ENCODE measurements around the gene DDX51.
"Not testable (repeated sequence)": the region's sequence is repeated elsewhere in the genome, so short reads cannot be mapped to it uniquely, and the experiment has no call there.

Gene DDX51

DNA sequence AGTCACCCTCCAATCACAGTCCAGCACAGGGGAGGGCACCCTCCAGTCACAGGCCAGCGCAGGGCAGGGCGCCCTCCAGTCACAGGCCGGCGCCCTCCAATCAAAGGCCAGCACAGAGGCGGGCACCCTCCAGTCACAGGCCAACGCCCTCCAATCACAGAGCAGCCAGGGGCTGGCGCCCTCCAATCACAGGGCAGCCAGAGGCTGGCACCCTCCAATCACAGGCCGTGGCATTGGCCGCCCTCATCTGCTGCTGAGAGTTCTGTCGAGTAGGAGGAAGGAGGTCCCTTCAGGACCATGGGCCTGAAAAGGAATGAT lies 26.6 kb downstream of the DDX51 start:
- no peak for DNase-seq (ENCODE audit: low read depth in 2 of 2)

DNA sequence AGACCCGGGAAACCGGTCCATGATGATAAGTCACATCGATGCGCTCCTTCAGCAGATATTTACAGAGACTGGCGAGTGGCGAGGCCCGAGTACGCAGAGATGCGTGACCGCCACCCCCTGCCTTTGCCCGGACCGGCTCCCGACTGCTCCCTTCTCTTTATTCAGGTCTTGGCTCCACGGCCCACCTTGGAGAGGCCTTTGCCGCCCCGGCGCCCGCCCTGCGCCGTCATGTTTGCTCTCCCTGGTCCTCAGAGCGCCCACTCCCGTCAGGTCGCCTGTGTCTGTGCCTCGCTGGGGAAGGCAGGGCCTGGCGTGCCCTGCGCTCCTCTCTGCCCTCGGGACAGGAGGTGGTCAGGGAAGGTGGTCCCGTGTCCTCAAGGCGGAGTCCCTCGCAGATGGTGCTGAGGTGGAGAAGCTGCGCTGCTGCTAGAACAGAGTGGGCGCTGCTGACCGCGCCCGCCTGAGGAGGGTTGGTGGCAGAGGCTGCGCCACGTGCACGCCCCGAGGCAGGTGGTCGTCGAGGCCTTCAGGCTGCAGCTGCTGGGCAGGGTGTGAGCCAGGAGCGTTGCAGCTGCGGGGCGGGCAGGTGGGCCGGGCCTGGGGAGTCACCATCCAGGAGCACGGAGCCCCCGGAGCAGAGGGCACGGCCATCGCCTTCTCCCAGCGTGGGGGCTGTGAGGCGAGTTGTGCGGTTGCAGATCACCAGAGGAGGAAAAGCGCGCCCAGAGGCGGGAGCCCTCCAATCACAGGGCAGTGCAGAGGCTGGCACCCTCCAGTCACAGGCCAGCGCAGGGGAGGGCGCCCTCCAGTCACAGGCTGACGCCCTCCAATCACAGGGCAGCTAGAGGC lies 27.2 kb downstream of the DDX51 start:
- DNase-seq (ENCODE audit: low read depth in 2 of 2), result no peak

DNA sequence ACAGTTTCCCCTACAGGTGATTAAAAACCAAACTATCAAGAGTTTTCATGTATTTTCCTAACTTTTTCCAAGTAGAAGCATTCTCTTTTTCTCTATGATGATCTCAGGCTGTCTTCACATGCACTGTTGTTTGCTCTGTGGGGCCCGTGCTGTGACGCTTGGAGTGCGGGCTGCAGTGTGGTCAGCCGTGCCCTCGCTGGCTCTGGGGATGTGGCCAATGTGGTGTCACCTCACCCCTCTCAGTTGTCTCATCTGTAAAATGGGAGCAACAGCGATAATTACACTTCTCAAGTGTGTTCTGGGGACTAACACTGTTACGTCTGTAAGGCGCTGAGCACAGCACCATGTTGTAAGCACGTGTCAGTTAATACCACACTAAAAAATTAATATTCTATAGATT lies 28.6 kb downstream of the DDX51 start:
- DNase-seq (ENCODE audit: low read depth in 2 of 2), result no peak

DNA sequence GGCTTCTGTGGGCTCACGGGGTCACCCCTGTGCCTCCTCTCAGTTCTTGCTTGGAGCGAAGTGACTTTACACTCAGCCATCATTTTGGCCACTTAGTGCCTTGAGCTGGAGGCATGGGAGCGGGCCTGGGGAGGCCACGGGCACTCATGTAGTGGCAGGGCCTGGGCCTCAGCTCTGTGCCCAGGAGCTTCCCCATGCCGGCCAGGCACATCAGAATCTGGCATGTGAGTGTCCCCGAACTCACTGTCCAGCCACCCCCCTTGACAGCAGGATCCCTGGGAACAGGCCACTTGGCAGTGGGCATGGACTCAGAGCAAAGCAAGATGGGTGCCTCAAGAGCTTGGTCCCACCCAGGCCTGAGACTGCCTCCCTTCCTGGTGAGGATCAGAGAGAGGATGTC lies 29.5 kb downstream of the DDX51 start:
- no peak for DNase-seq (ENCODE audit: low read depth in 2 of 2)

DNA sequence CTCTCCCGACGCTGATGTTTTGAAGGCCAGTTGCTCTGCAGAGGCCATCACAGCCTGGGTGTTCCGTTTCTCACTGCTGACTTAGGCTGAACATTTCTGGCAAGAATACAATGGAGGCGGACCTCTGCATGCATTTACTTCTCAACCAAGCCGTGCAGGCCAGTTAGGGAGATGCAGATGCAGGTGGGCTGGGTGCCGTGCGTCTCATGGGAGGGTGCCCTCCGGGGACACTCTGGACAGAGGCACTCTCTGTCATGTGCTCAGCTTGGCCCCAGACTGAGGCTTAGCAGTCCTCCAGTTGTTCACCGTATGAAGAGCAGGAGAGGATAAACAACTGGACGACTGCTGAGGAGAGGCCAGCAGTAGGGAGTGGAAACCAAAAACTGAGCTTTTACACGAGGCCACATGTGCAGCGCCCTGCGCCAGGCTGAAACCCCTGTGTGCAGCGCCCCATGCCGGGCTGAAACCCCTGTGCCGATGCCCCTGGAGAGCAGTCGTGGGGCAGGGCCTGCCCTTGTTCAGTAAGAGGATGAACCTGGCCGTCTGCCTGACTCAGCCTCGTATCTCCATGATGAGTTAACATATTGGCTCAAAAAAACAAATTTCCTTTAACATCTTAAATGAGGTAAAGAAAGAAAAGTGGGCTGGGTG lies 32.3 kb downstream of the DDX51 start:
- DNase-seq (ENCODE audit: low read depth in 2 of 2), result no peak

DNA sequence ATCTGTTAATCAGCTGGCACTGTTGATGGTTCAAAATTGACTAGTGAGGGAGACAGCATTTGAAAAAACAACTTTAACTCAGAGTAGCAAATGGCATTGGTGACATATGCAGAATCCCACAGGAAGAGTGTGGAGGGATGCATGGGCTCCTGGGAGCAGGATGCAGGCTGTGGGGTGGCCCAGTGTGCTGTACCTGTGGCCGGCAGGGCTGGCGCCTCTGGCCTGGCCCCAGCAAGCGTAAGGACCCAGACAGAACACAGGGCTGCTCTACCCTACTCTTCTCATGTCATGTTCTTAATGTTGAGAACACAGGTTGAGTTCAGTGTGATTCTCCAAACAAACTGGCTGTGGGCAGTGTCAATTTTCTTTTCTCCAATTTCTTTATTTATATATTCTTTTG lies 33.4 kb downstream of the DDX51 start:
- DNase-seq (ENCODE audit: low read depth in 2 of 2), result no peak

DNA sequence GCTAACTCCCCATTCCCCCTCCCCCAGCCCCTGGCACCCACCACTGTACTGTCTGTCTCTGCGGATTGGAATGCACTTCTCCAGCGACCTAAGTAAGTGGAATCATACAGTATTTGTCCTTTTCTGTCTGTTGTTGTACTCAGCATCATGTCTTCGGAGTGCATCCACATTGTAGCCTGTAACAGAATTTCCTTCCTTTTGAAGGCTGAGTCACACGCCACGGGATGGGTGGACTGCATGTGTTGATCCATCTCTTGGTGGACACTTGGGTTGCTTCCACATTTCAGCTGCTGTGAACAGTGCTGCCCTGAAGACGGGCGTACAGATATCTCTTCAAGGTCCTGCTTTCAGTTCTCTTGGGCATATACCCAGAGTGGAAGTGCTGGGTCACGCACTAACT lies 34.4 kb downstream of the DDX51 start:
- DNase-seq (ENCODE audit: low read depth in 2 of 2), result no peak

DNA sequence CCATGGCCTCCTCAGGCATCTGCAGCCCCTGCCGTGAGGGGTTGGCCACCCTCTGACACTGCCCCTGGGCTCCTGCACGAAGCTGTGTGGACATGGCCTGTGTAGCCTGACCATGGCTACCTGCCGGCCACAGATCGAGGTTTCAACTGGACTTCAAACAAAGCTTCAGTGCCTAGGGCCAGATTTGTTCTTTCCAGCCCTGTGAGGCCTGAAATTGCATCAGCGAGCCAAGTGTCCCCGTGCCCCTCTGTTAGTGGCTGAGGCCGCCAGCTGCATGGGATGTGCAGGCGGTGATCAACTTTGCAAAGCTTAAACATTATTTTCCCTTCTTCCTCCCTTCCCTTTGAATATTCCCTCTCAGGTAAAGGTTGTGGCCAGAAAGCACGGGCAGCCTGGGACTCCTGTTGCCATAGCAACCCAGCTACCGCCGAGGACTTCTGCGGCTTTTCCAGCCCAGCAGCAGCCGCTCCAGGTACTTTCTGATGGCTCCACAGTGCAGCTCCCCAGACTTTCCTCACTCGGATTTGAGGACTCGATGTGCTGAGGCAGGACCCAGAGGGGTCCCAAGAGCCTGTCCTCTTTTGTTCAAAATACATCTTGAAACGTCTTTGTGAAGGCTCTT lies 35.8 kb downstream of the DDX51 start:
- no peak for DNase-seq (ENCODE audit: low read depth in 2 of 2)

DNA sequence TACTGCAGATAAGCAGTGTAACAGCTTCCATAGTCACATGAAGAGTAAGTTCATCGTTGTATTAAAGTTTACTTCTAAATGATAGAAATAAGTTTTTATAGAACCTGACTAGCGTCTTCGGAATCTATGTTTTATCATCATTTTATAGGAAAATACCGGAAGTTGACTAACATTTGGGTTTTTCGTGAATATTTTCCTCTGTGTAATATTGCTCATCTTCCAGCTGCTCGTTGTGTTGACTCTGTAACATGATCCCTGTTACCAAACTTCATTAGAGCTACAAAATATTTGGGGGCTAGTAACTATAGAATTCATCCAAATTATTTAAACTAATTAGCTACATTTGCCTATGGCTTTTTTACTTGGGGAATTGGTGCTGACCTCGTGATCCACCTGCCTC lies 37.2 kb downstream of the DDX51 start:
- DNase-seq (ENCODE audit: low read depth in 2 of 2), result no peak

DNA sequence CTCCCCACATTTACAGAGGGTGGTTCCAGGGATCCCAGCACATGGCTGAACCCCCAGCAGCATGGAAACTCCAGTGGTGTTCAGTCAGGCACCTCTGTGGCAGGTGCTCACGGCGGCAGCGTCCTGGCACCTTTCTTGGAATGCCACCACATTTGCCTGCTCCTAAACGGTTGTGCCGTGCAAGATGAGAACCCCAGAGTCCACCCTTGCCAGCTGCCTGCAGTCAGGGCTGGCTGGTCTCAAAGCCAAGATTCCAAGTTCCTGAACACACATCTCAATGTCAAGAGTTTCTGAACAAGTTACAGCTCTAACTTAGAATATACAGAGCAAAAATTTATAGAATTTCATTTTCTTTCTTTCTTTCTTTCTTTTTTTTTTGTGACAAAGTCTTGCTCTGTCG lies 38.7 kb downstream of the DDX51 start:
- DNase-seq (ENCODE audit: low read depth in 2 of 2), result no peak

DNA sequence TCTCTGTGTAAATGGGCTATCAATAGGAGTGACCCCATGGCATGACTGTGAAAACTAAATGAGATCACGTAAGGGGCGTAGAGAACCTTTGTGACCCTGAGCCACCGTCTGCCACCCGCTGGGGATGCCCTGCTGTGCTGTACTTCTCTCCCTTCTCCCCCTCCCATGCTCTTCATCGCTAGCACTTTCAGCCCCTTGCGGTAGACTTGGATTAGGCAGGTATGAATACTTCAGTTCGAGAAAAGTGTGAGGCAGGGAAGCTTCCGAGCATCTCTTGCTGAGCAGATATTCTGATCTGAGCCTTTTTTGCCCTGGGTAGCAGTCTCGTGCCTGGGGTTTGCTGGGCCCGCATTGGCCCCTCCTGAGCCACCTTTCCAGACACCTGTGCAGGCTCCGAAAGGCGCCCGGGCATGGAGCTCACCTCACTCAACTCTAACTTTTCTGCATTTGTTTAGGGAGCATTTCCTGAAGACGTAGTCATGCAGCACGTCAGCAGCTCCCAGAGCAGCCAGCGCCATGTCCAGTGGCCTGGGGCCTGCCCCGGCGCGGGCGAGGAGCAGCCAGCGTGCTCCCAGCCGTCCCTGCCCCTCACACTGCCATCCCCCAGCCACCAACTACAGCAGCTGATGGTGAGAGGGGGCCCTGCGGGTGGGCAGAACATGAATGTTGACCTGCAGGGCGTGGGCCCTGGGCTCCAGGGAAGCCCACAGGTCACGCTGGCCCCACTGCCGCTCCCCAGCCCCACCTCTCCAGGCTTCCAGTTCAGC lies 40.4 kb downstream of the DDX51 start:
- DNase-seq (ENCODE audit: low read depth in 2 of 2), result no peak

DNA sequence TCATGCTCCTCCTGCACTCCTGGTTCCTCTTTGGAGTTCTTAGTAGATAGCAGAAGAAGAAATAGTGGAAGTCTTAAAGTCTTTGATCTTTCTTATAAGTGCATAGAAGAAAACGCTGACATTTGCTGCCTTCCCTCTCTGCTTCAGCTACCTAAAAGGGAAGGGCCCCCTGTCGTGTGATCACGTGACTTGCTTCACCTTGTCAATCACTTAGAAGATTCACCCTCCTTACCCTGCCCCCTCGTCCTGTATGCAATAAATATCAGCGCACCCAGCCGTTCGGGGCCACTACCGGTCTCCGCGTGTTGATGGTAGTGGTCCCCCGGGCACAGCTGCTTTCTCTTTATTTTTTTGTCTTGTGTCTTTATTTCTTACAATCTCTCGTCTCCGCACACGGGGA lies 41.0 kb downstream of the DDX51 start:
- not testable (repeated sequence) for DNase-seq (ENCODE audit: low read depth in 2 of 2)

DNA sequence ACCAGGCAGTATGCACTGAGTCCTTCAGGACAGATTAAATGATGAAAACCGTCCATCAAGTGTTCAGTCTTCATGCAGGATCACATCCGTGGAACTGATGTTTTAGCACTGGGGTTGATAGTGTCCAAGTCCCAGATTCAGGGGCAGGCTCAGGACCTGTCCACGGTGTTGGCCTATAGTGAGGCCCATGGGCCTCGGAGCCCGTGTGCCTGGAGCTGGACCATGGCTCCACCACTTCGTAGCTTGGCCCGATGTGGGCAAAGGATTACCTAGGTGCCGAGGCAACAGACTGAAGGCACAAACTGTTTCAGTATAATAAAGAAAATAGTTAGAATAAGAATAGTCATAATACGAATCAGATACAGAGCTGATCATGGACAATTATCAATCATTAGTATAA lies 41.8 kb downstream of the DDX51 start:
- DNase-seq (ENCODE audit: low read depth in 2 of 2), result no peak

DNA sequence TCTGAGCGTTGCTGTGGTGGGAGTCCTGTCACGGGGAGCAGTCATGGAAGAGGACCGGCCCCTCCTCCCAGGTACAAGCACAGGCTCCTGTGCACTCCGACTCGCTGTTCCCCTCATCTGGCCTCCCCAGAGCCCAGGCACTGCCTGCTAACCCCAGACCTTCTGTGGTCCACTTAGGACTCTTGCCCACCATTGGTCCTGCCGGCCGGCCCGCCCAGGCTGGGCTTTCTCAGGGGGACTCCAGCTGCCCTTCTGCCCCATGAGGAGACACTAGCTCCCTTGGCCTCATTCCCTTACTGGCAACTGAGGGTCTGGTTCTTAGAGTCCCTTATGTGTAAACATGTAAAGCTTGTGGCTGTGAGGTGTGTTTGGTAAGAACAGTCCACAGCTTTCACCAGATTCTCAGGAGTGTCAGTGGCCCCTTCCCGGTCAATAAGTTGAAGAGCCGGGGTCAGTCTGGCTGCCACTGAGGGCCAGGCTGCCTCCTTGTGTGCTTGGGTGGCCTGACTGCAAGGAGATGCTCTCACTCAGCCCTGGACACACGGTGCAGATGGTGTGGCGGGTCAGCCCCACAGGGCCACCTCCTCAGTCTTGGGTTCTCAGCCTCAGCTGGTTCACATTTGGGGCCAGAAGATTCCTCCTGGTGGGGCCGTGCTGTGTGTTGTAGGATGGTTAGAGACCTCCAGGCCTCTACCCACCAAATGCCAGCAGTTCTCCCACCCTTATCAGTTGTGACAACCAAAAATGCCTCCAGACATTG lies 43.6 kb downstream of the DDX51 start:
- no peak for DNase-seq (ENCODE audit: low read depth in 2 of 2)

DNA sequence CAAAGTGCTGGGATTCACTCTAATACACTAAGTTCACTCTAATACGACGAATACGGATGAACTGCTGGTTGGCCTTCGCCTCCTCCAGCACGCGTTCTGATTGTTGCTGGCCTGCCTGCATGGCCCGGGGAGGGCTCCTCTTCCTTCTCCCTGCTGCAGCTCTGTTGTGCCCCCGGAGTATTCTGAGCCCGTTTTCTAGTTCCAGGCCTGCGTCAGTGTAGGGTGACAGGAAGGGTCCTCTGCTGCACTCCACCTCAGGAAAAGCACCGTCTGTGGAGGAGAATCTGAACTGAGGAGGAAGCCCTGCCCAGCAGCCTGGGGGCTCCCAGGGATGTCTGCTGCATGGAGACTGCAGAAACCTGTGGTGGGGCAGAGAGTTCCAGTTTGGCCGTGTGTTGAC lies 44.4 kb downstream of the DDX51 start:
- no peak for DNase-seq (ENCODE audit: low read depth in 2 of 2)

DNA sequence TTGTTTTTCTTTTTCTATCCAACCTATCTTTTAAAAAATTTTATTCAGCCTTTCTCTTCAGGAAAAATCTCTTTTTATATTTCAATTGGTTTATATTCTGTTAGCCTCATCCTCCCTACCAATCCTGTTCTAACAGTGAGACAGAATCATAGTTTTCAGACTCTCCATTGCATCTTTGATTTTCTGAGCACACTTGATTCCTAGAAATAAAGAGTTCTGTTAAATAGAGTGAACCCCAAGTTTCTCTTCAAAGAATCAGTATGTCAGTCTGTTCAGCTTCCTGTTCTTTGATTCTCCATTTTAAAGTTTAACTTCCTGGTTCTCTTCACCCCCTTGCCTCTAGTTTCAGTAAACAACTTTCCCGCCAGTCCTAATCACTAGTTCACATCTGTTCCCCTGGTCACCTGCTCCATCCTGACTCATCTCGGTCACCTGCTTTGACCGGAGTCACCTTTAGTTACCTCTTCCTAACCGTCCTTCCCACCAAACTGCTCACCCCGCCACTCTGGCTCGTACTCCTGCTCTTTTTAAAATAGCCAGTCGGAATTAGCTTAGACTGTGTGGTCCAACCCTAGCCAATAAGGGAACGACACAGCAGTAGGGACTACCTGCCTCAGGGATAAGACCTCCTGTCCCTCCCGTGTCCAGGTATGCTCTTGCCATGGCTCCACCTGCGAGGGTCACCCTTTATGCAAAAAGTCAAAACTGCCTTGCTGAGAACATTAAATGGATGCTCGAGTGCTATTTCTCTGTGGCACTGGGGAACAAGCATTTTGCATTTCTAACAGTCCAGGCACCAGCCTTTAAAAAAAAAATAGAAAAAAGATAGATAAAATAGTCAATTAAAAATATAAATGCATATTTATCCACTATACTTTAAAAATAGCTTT lies 48.4 kb downstream of the DDX51 start:
- DNase-seq (ENCODE audit: low read depth in 2 of 2), result no peak

DNA sequence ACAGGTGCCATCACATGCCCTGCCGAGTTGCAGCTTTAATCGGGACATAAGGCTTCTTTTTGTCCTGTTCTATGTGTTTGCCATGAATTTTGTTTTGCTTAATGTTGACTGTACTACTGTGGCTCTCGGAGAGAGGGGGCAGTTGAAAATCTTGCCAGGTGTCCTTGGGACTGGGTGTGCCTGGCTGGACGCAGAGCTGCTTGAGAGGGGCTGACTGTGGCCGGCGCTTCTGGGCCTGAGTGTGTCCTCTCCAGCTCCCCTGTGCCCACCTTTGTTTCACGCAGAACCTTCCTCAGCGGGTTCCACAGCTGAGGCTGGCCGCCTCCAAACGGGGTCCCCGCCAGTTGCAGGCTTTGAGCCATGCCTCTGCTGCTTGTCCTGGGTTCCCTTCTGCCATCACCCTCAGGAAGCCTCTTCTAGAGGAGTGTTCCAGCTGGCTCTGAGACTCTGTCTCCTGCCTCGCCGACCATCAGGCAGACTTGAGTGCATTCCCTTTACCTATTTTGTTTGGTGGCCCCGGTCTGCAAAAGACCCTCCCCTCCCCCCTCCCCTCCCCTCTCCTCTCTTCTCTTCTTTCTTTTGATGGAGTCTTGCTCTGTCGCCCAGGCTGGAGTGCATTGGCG lies 49.7 kb downstream of the DDX51 start:
- DNase-seq (ENCODE audit: low read depth in 2 of 2), result no peak

DNA sequence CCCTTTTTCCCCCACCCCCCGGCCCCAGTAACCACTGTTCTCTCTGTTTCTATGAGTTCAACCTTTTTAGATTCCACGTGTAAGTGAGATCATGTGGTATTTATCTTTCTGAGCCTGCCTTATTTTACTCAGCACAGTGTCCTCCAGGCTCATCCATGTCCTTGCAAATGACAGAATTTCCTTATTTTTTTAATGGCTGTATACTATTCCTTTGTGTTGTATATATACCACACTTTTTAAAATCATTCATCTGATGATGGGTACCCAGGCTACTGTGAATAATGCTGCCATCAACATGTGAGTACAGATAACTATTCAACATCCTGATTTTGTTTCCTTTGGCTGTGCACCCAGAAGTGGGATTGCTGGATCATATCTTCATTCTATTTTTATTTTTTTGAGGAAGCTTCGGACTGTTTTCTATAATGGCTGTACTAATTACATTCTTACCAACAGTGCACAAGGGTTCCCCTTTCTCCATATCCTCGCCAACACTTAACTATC lies 54.7 kb downstream of the DDX51 start:
- DNase-seq (ENCODE audit: low read depth in 2 of 2), result no peak
